Breast epithelium (tissue), 3 donors: ENCODE results near the gene STAMBPL1.

Experiments used
- POLR2AphosphoS5 ChIP-seq, 3 donors: sonication (generic); formaldehyde crosslinking; IDR thresholded peaks; one replicate each; pipeline ENCODE4 v1.6.1; 2017; ENCODE audit warnings: antibody characterized with exemption in 3 of 3
- TF ChIP-seq, protein P1 (sequence below), 3 donors: fragments of 450-650 bp; IDR thresholded peaks; one replicate each; pipeline ENCODE4 v1.5.1; 2016 to 2017; ENCODE audit warnings: antibody characterized with exemption in 3 of 3, mild to moderate bottlenecking in 3 of 3, moderate library complexity in 3 of 3

DNA sequence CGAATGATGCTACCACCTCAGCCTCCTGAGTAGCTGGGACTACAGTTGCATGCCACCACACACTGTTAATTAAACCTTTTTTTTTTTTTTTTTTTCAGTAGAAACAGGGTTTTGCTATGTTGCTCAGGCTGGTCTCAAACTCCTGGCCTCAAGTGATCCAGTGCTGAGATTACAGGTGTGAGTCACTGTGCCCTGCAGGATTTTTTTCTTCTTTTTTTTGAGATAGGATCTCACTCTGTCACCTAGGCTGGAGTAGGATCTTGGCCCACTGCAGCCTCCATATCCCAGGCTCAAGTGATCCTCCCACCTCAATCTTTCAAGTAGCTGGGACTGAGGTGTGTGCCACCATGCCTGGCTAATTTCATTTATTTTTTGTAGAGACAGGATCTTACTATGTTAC, 66.2 kb downstream of the STAMBPL1 start:
- TF ChIP-seq, protein P1, sequence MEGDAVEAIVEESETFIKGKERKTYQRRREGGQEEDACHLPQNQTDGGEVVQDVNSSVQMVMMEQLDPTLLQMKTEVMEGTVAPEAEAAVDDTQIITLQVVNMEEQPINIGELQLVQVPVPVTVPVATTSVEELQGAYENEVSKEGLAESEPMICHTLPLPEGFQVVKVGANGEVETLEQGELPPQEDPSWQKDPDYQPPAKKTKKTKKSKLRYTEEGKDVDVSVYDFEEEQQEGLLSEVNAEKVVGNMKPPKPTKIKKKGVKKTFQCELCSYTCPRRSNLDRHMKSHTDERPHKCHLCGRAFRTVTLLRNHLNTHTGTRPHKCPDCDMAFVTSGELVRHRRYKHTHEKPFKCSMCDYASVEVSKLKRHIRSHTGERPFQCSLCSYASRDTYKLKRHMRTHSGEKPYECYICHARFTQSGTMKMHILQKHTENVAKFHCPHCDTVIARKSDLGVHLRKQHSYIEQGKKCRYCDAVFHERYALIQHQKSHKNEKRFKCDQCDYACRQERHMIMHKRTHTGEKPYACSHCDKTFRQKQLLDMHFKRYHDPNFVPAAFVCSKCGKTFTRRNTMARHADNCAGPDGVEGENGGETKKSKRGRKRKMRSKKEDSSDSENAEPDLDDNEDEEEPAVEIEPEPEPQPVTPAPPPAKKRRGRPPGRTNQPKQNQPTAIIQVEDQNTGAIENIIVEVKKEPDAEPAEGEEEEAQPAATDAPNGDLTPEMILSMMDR (IDR thresholded peaks at IDR 0.05) = no peak
- TF ChIP-seq POLR2AphosphoS5 (IDR thresholded peaks at IDR 0.05) = no peak
